ENCODE results near the gene PNMA8C.

PNMA8C gene

DNA sequence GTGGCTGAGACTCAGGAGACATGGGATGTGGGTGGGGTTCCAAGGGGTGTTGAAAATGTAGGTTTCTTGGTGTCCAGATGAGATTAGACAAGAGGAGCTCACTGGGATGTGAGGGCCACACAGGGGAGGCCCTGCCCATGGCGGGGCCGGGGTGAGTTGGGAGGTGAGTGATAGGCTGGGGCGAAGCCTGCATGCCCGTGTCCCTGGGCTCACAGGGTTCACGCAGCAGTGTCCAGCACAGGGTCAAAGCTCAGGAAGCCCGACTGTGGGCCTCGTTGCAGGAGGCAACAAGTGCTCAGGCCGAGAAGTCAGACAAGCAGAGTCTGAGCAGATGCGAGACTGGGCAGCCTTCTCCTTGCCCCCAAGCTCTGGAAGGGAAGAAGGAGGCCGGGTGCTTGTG is 42.6 kb downstream of the PNMA8C start:
- no peak overlapping the region for H3K4me2 ChIP-seq (ENCODE audit: low read length)
- no peaks in the 10 kb centered on the region for H3K27me3 ChIP-seq (ENCODE audit: low read depth, low read length)
- TF ChIP-seq, protein P1, sequence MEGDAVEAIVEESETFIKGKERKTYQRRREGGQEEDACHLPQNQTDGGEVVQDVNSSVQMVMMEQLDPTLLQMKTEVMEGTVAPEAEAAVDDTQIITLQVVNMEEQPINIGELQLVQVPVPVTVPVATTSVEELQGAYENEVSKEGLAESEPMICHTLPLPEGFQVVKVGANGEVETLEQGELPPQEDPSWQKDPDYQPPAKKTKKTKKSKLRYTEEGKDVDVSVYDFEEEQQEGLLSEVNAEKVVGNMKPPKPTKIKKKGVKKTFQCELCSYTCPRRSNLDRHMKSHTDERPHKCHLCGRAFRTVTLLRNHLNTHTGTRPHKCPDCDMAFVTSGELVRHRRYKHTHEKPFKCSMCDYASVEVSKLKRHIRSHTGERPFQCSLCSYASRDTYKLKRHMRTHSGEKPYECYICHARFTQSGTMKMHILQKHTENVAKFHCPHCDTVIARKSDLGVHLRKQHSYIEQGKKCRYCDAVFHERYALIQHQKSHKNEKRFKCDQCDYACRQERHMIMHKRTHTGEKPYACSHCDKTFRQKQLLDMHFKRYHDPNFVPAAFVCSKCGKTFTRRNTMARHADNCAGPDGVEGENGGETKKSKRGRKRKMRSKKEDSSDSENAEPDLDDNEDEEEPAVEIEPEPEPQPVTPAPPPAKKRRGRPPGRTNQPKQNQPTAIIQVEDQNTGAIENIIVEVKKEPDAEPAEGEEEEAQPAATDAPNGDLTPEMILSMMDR (IDR thresholded peaks at IDR 0.05; ENCODE audit: low read depth, low read length): no peak
- TF ChIP-seq EZH2phosphoT487 (IDR thresholded peaks at IDR 0.05; ENCODE audit: low read depth): no peak
- H3K9me3 ChIP-seq (ENCODE audit: insufficient read depth, low read length): no peaks in the 10 kb centered on the region
- no peaks in the 10 kb centered on the region for H3K4me1 ChIP-seq (ENCODE audit: low read length)
- H3K9ac ChIP-seq (ENCODE audit: low read length): no peak overlapping the region
- peaks cover 77% of the 10 kb centered on the region for H3K36me3 ChIP-seq (replicated peaks; ENCODE audit: low read depth, low read length)
- H3K4me3 ChIP-seq (ENCODE audit: low read length): no peak overlapping the region
- no peak overlapping the region for H2AFZ ChIP-seq (ENCODE audit: low read depth, low read length)
- H4K20me1 ChIP-seq (ENCODE audit: insufficient read depth, low read length): no peaks in the 10 kb centered on the region
- H3K79me2 ChIP-seq (ENCODE audit: low read length): 0 out of 2 replicates have a peak, but pooled peaks cover 3% of the 10 kb centered on the region
- no peak overlapping the region for H3K27ac ChIP-seq (ENCODE audit: low read length)

DNA sequence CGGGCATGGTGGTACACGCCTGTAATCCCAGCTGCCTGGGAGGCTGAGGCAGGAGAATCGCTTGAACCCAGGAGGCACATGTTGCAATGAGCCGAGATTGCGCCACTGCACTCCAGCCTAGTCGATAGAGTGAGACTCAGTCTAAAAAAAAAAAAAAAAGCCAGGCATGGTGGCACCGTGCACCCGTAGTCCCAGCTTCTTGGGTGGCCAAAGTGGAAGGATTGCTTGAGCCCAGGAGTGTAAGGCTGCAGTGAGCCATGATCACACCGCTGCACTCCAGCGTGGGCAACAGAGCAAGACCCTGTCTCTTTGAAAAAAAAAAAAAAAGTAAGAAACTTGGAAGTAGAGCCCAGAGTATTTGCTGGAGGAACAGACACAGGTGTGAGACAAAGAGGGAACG is 43.1 kb downstream of the PNMA8C start:
- TF ChIP-seq EZH2phosphoT487 (IDR thresholded peaks at IDR 0.05; ENCODE audit: low read depth): no peak
- TF ChIP-seq, protein P1 (IDR thresholded peaks at IDR 0.05; ENCODE audit: low read depth, low read length): no peak
- Histone ChIP-seq H3K79me2 (ENCODE audit: low read length) (peaks cover 5% of the 10 kb centered on the region; the same call in 1 of the 2 replicates), H3K27ac (ENCODE audit: low read length) (no peak overlapping the region), H3K4me2 (ENCODE audit: low read length) (no peak overlapping the region), H3K4me1 (ENCODE audit: low read length) (no peaks in the 10 kb centered on the region), H4K20me1 (ENCODE audit: insufficient read depth, low read length) (no peaks in the 10 kb centered on the region), H3K36me3 (replicated peaks; ENCODE audit: low read depth, low read length) (peaks cover 75% of the 10 kb centered on the region), H2AFZ (ENCODE audit: low read depth, low read length) (no peak overlapping the region), H3K27me3 (ENCODE audit: low read depth, low read length) (no peaks in the 10 kb centered on the region), H3K9me3 (ENCODE audit: insufficient read depth, low read length) (no peaks in the 10 kb centered on the region), H3K4me3 (ENCODE audit: low read length) (no peak overlapping the region), H3K9ac (ENCODE audit: low read length) (no peak overlapping the region)

DNA sequence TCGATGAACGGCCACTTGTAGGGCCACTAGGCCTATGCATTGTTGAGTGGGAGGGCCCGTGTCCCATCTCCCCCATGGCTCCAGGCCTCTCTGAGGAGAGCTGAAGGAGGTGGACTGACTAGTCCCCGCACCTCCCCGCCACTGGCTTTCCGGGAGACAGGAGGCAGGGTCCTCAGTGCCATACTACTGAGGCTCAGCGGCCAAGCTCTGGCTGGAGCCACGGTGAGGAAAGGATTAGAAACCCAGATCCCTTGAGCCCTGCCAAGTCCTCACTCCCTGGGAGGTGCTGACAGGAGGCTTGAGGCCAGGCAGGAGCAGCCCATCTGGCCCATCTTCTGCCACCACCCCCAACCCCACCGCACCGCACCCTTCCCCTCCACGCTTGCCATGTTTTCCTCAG is 44.3 kb downstream of the PNMA8C start:
- Histone ChIP-seq H3K9me3 (ENCODE audit: insufficient read depth, low read length) (no peaks in the 10 kb centered on the region), H3K4me3 (ENCODE audit: low read length) (no peak overlapping the region), H4K20me1 (ENCODE audit: insufficient read depth, low read length) (no peaks in the 10 kb centered on the region), H3K79me2 (ENCODE audit: low read length) (peaks cover 13% of the 10 kb centered on the region; the same call in 1 of the 2 replicates), H3K9ac (ENCODE audit: low read length) (no peak overlapping the region), H3K4me2 (ENCODE audit: low read length) (no peak overlapping the region), H3K36me3 (replicated peaks; ENCODE audit: low read depth, low read length) (peaks cover 72% of the 10 kb centered on the region), H2AFZ (ENCODE audit: low read depth, low read length) (no peak overlapping the region), H3K27me3 (ENCODE audit: low read depth, low read length) (no peaks in the 10 kb centered on the region), H3K4me1 (ENCODE audit: low read length) (no peaks in the 10 kb centered on the region), H3K27ac (ENCODE audit: low read length) (no peak overlapping the region)
- no peak for TF ChIP-seq EZH2phosphoT487 (IDR thresholded peaks at IDR 0.05; ENCODE audit: low read depth)
- TF ChIP-seq, protein P1 (IDR thresholded peaks at IDR 0.05; ENCODE audit: low read depth, low read length): no peak

DNA sequence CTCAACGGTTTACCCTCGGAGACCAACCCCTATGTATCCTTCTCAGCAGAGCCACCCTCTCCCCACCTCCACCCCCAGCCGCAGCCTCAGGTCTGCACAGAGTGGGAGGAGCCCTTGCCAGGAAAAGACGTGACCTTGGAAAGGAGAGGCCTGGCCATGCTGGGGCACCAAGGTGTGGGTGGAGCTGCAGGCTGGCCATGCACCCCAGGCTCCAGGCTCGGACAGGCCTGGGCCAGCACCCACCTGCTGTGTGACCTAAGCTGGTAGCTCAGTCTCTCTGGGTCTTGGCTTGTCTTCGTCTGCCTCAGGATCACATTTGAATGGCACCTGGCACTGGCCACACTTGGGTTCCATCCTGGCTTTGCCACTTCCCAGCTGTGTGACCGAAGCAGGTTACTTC is 44.9 kb downstream of the PNMA8C start:
- Histone ChIP-seq H4K20me1 (ENCODE audit: insufficient read depth, low read length) (no peaks in the 10 kb centered on the region), H3K27ac (ENCODE audit: low read length) (no peak overlapping the region), H3K79me2 (ENCODE audit: low read length) (peaks cover 14% of the 10 kb centered on the region; the same call in 1 of the 2 replicates), H3K4me2 (ENCODE audit: low read length) (no peak overlapping the region), H2AFZ (ENCODE audit: low read depth, low read length) (no peak overlapping the region), H3K27me3 (ENCODE audit: low read depth, low read length) (no peaks in the 10 kb centered on the region), H3K36me3 (replicated peaks; ENCODE audit: low read depth, low read length) (peaks cover 68% of the 10 kb centered on the region), H3K4me3 (ENCODE audit: low read length) (no peak overlapping the region), H3K9me3 (ENCODE audit: insufficient read depth, low read length) (no peaks in the 10 kb centered on the region), H3K4me1 (ENCODE audit: low read length) (no peaks in the 10 kb centered on the region), H3K9ac (ENCODE audit: low read length) (no peak overlapping the region)
- TF ChIP-seq EZH2phosphoT487 (IDR thresholded peaks at IDR 0.05; ENCODE audit: low read depth): no peak
- TF ChIP-seq, protein P1 (IDR thresholded peaks at IDR 0.05; ENCODE audit: low read depth, low read length): no peak

All from OCI-LY3 (cell line).